NCI-H1105 (cell line): Measurements from ENCODE around the gene SORCS2.

ENCODE experiments used
- DNase-seq: peaks from one replicate; lab custom pipeline; 2025; lab: John Stamatoyannopoulos, UW

Gene SORCS2

DNA sequence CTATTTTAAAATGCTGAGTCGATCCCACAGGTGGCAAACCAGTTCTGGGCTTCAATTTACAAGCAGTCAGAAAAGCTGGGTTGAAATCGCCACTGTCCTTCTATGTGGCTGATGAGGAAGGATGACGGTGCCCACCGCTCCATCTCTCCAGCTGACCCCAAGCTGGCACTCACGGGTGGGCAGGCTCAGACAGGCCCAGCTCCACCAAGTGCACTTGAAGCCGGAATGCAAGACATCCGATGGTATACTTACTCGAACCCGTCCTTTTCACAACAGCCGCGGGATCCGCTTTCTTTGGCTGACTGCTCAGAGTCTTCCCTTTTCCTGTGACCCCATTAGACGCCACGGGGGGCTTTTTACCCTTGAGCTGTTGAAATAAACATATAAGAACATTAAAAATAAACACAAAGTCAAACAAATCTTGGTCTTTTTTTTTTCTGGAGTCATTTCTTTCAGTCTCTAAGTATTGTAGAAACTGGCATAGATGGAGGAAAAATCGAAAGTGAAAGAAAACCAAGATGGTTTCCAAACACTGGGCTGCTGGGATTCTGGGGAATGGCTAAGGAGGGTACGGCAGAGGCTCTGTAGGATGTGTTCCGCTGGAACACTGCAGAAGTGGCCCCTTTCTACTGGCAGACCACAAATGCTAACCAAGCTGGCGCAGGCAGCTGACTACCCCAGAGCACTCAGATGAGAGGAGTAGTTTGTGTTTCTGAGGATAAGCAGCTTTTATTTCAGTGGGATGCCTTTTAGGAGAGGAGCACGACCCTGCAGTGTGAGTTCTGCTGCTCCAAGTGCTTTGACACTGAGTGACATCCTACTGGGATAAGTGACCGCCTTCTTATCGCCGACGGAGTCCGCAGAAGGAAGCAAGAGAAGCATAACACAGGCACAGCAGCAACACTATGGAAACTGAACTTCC, 586.4 kb downstream of the SORCS2 start:
- DNase-seq, result no peak

DNA sequence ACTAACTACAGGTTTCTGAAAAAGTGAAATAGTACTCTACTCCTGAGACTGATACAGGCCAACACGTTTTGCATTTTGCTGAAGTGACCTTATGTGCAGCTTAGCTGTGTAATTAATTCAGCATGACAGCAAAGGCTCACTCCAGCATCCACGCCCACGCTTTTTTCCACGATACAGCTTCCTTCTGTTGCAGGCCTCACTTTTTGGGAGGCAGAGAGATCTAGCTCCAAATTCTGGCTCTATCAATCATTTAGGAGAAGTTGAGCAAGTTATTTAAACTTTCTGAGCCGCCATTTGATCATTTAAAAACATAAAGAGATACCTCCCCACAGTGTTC, 587.1 kb downstream of the SORCS2 start:
- DNase-seq, result no peak

DNA sequence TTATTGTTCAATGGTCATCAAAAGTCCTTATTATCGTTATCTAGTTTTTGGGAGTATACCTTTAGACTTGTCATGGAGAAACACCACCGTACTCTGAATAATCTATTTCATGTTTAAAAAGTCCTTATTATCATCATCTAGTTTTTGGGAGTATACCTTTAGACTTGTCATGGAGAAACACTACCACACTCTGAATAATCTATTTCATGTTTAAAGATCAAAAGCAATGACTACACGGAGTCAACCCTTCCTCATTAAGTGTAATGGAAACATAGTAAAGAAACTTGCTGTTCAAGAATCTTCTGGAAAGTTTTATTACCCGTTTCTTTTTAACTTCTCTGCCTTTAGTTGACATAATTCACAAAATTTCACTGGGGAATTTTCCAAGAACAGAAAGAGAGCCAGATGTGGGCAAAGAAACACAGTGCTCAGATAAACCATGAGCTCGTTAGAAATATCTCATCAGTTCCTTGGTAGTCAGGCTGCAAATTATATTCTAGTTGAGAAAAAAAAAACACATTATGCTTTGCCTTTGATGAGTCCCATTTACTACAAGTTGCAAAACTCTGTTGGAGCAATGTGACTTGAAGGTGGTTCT, 588.5 kb downstream of the SORCS2 start:
- no peak for DNase-seq

GRCh38 chr4:7781366-7781765, 589.0 kb downstream of the SORCS2 start:
- DNase-seq, result no peak

GRCh38 chr4:7781993-7782392, 589.7 kb downstream of the SORCS2 start:
- DNase-seq, result no peak

GRCh38 chr4:7782783-7783182, 590.4 kb downstream of the SORCS2 start:
- no peak for DNase-seq

- DNase-seq, result no peak
These were observed 591.2 kb downstream of the SORCS2 start for GRCh38 chr4:7783541-7783940.

GRCh38 chr4:7784131-7784870, 592.0 kb downstream of the SORCS2 start:
- no peak for DNase-seq

DNA sequence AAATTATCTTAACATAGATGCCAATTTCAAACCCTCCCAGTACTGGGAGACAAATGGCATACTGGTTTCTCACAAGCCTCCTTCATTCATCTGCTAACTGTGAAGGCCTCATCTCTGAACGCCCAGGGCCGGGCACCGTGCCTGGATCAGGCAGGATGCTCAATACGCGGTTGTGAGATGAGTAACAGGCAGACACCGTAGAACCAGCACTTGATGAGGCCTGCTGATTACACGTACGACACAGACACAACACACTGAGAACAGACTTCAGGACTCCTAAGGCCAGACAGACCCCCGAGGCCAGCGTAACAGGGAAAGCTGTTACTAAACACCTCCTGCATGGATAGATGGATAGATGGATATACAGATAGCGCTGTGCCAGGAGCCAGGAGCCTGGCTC, 592.7 kb downstream of the SORCS2 start:
- no peak for DNase-seq

DNA sequence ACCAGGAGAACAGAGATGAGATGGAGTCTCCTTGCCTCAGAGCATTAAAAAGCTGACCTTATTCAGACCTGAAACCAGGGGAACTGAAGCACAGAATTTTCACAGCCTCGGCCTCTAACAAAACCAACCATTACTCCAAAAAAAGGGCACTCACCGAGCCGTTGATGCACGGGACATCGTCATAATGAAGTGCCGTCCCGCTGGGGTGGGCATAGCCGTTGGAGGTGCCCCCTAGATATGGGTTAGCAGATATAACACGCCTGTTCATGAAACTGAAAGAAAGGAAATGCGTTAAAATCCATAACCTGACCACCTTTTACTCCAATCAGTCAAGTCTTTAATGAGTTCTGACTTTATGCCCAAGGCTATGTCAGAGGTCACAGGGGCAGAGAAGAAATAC, 593.7 kb downstream of the SORCS2 start:
- DNase-seq, result no peak

GRCh38 chr4:7786517-7786916, 594.2 kb downstream of the SORCS2 start:
- DNase-seq, result no peak

DNA sequence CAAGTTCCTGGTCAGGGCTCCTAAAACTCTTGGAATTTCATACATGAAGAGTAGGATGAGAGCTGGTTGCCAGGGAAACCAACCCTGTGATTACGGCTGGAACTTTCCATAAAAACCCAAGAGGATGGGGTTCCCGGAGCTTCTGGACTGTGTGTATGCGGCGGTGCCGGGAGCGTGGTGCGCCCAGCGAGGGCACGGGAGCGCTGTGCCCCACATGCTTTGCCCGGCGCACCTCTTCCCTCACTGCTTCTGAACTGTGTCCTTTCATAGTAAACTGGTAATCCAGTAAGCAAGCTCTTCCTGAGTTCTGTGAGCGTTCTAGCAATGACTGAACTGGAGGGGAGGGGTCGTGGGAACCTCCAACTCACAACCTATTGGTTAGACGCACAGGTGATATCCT, 594.7 kb downstream of the SORCS2 start:
- no peak for DNase-seq

- DNase-seq, result no peak
These were observed 595.4 kb downstream of the SORCS2 start for GRCh38 chr4:7787681-7788141.

DNA sequence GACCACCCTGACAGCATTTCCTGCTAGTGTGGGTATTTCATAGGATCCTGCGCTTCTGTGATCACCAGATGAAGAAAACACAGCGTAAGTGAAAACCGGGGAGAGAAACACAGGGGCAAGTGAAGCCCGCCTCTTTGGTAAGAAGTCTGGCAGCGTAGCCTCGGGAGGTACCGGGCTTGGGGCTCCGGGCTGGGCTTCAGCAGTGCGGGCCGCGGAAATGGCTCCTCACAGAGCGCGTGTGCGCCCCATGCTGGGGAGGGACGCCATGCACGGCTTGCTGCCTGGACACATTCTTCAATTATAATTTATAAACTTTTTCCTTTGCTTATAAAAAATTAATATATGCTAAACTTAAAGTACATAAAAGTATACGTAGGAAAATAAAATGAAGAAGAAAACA, 595.9 kb downstream of the SORCS2 start:
- no peak for DNase-seq

GRCh38 chr4:7788694-7789425, 596.5 kb downstream of the SORCS2 start:
- DNase-seq, result no peak

DNA sequence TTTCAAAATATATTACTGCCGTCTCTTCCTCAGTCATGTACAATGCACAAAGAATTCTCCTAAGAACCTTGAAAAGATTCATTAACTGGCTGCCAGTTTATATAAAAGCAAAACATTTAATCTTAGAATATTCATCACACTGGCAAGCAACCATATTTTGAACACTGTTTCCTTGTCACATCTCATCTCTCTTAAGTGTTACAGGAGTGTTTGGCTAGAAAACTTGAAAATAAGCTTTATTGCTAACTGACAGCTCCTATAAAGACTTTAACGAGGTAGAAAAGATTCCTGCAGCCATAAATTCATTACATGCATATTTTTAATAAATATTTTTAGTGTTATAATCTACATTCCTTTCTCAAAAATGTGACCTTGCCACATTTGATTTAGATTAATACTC, 597.7 kb downstream of the SORCS2 start:
- no peak for DNase-seq

DNA sequence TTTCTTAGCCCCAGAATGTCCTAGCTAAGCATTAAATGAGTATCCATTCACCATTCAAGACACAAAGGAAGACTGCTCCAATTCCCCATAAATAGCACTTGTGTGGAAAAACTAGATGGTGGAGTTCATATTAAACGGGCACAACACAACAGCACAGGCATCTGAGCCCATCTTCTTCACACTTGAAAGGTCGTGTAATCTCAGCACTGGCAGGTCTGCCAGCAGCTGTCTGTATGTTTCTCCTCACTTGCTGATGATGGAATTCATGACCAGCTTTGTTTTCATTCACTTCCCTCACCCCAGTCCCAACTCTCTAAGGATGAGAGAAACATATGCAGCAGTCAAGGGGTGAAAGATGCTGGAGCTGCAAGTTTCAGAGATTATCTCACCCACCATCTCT, 598.7 kb downstream of the SORCS2 start:
- DNase-seq, result no peak
